K562 treated with DMSO at 1 percent for 24 hours (cell line): ENCODE data around the gene OLIG1. TPM values are rescaled to one million over a fixed set of nuclear protein-coding genes. Genes with fewer than 3 reads are reported as not detected.

ENCODE experiments used
- total RNA-seq: library from RNA; unstranded; fragments of 300-600 nt; gene quantifications from 2 replicates; pipeline ENCODE4 v1.2.3, GENCODE V29; 2022; ENCODE audit warnings: low read depth; ENCODE audit not compliant: insufficient read depth

OLIG1 gene
- total RNA-seq = not detected in 2 replicates

DNA sequence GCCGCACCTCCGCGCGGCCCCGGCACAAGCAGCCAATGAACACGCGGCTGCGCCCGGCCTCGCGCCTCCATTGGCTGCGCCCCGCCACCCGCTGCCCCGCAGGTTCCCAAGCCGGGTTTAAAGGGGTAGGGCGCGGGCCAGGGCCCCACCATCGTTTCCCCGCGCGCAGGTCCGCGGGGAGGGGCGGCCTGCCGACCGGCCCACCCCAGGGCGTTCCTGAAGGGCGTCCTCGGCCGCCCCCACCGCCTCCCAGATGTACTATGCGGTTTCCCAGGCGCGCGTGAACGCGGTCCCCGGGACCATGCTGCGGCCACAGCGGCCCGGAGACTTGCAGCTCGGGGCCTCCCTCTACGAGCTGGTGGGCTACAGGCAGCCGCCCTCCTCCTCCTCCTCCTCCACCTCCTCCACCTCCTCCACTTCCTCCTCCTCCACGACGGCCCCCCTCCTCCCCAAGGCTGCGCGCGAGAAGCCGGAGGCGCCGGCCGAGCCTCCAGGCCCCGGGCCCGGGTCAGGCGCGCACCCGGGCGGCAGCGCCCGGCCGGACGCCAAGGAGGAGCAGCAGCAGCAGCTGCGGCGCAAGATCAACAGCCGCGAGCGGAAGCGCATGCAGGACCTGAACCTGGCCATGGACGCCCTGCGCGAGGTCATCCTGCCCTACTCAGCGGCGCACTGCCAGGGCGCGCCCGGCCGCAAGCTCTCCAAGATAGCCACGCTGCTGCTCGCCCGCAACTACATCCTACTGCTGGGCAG lies at the start of gene OLIG1:
TSS of gene OLIG1 (plus strand) at position 148 of the 750 bp plus-strand sequence. CDS start at position 254, 106 bp downstream.

DNA sequence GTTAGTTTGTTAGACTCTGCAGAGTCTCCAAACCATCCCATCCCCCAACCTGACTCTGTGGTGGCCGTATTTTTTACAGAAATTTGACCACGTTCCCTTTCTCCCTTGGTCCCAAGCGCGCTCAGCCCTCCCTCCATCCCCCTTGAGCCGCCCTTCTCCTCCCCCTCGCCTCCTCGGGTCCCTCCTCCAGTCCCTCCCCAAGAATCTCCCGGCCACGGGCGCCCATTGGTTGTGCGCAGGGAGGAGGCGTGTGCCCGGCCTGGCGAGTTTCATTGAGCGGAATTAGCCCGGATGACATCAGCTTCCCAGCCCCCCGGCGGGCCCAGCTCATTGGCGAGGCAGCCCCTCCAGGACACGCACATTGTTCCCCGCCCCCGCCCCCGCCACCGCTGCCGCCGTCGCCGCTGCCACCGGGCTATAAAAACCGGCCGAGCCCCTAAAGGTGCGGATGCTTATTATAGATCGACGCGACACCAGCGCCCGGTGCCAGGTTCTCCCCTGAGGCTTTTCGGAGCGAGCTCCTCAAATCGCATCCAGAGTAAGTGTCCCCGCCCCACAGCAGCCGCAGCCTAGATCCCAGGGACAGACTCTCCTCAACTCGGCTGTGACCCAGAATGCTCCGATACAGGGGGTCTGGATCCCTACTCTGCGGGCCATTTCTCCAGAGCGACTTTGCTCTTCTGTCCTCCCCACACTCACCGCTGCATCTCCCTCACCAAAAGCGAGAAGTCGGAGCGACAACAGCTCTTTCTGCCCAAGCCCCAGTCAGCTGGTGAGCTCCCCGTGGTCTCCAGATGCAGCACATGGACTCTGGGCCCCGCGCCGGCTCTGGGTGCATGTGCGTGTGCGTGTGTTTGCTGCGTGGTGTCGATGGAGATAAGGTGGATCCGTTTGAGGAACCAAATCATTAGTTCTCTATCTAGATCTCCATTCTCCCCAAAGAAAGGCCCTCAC lies 44.2 kb upstream of the OLIG1 start, which contains the start of gene OLIG2:
TSS of gene OLIG2 (plus strand) at position 447 of the 954 bp plus-strand sequence. CDS start 928 bp downstream, outside the sequence.

Other genes with a start within 250 kb of the OLIG1 start
- gene OLIG2, start 44.2 kb upstream of the OLIG1 start, total RNA-seq = not detected in 2 replicates
- gene IFNAR2, start 159.8 kb downstream of the OLIG1 start, total RNA-seq = 26.2 and 32.5 TPM in 2 replicates
- 32.0 and 33.0 TPM in 2 replicates for gene IL10RB, start 196.2 kb downstream of the OLIG1 start, total RNA-seq